ENCODE data around the gene EVC.
"Not testable (repeated sequence)": the region's sequence is repeated elsewhere in the genome, so short reads cannot be mapped to it uniquely, and the experiment has no call there.

EVC gene

DNA sequence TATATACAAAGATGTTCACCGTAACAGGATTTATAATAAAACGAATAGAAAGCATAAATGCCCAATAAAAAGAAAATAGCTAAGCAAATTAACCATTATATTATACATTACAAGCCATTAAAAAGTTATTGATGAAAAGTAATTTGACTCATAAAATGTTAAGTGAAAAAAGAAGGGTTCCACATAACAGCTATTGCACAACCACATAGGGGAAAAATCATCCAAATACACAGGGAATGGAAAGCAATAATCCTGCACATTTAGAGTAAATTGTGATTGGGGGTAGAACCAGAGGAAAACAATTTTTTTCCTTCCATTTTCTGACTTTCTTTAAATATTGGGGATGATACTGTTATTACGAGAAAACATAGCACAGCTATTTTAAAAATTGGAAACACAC lies 143.9 kb downstream of the EVC start:
- no peak for DNase-seq

DNA sequence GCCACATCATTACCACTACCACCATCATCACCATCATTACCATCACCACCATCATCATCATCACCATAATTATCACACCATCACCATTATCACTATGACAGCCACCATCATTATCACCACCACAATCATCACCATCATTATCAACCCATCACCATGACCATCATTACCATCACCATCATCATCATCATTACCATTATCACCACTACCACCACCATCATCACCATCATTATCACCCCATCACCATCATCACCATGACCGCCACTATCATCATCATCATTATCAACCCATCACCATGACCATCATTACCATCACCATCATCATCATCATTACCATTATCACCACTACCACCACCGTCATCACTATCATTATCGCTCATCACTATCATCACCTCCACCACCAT lies 145.4 kb downstream of the EVC start:
- DNase-seq, result not testable (repeated sequence)

- no peak for DNase-seq
Measured at GRCh38 chr4:5857199-5857598, 146.2 kb downstream of the EVC start.

DNA sequence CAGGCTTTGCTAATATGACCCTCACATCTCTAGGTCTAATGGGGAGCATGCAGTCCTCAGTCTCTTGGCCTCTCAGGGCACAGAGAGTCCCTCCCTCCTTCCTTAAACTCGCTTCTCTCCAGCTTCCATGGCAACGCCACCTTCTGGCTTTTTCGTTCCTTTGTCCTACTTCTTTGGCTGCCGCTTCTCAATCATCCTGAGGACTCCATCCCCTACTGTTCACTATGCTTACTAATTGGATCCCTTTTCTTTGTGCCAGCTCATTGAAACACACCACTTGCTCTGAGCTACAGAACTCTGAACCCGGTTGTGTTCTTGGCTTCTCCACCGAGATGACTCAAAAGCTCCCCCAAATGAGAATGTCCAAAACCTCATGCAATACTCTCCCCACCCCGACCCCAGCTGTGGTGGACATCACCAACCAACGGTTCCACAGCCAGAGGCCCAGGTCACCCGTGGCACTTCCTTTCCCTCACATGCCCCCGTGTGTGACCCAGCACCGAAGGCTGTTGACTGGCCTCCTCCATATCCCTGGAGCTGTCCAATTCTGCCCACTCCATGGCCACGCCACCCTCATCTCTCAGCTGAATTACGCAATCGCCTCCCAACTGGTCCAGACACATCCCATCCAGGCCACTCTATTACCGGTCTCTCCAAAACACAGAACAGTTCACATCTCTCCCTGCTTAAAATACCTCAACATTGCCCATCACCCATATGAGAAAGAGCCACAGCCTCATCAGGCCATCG lies 147.2 kb downstream of the EVC start:
- no peak for DNase-seq

DNA sequence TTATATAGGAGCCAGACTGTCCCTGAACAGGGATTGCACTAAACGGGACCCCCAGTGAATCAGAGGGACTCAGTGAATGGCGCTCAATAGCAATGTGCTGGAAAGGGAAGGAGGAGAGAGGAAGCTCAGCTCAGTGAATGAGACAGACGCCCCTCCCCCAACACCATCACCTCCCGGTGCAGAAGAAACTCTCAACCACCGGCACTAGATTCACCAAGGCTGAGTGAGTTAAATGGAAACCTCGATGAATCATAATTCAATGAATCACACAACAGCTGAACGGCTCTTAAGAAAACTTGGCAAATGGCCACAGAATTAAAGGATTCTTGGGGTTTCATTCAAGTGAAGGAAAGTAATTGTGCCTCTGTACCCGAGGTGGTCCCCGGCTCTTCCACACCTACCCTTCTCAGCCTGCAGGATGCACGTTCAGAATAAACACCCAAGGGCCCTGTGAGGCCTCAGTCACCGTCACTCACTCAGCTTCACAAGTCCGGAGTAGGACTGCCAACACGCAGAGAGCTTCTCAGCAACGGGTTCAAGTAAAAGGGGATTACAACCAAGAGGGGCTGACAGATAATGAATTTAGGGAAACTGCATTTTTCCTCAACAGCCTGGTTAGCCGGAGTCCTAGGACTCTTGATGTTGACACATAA lies 152.6 kb downstream of the EVC start:
- DNase-seq, result no peak

Data from inflammatory macrophage treated with lipopolysaccharide for 4 hours (primary cell).